DOHH2 (cell line): Measurements from ENCODE around the gene GSG1.

Experiments
- EZH2phosphoT487 ChIP-seq: fragments of 200-600 bp; sonication (generic); IDR thresholded peaks from 2 replicates; pipeline ENCODE4 v1.6.1; 2017; ENCODE audit warnings: borderline replicate concordance, mild to moderate bottlenecking, antibody characterized with exemption, low read length, moderate library complexity, mixed read lengths
- TF ChIP-seq, protein P1 (sequence below): fragments of 200-600 bp; sonication (generic); IDR thresholded peaks from one replicate; pipeline ENCODE4 v1.5.1; 2014; ENCODE audit warnings: antibody characterized with exemption, mild to moderate bottlenecking, low read depth, low read length; ENCODE audit not compliant: poor library complexity, severe bottlenecking

DNA sequence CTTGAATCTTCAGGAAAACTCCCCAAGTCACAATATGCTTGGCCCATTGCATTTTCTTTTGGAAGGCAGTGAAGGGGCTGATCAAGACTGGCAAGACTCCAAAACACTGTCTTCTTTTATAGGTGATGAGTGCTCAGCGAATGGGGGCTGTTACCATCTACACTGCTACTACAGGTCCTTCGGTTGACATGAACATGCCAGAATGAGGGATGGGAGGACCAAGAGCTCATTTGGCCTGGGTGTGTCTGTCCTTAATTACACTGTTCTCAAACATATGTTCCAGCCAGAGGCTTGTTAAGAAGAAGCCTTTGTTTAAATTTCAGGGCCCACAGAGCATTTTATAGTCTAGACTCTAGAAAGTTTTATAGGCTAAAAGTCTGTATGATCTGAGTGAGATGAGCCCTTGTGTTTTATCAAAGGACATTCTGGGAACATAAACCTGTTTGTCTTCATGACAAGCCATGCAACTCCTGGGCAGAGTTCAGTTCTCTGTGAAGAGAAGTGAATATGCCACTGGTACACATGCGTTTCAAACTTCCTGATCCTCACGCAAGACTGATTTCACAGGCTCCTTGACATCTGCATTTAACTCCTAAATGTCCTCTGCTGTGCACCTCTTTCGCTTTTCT, 64.0 kb downstream of the GSG1 start:
- TF ChIP-seq, protein P1, sequence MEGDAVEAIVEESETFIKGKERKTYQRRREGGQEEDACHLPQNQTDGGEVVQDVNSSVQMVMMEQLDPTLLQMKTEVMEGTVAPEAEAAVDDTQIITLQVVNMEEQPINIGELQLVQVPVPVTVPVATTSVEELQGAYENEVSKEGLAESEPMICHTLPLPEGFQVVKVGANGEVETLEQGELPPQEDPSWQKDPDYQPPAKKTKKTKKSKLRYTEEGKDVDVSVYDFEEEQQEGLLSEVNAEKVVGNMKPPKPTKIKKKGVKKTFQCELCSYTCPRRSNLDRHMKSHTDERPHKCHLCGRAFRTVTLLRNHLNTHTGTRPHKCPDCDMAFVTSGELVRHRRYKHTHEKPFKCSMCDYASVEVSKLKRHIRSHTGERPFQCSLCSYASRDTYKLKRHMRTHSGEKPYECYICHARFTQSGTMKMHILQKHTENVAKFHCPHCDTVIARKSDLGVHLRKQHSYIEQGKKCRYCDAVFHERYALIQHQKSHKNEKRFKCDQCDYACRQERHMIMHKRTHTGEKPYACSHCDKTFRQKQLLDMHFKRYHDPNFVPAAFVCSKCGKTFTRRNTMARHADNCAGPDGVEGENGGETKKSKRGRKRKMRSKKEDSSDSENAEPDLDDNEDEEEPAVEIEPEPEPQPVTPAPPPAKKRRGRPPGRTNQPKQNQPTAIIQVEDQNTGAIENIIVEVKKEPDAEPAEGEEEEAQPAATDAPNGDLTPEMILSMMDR: no peak
- no peak for TF ChIP-seq EZH2phosphoT487
